ENCODE measurements around the gene MICAL3.
"Not testable (repeated sequence)": the region's sequence is repeated elsewhere in the genome, so short reads cannot be mapped to it uniquely, and the experiment has no call there.

MICAL3 gene

GRCh38 chr22:17878941-17879340, 145.4 kb downstream of the MICAL3 start:
- DNase-seq, result no peak

- DNase-seq, result no peak
Measured at GRCh38 chr22:17878186-17878694, 146.1 kb downstream of the MICAL3 start.

GRCh38 chr22:17876878-17877855, 147.2 kb downstream of the MICAL3 start:
- DNase-seq, result not testable (repeated sequence)

GRCh38 chr22:17876306-17876831, 148.0 kb downstream of the MICAL3 start:
- no peak for DNase-seq

GRCh38 chr22:17875631-17876030, 148.7 kb downstream of the MICAL3 start:
- DNase-seq, result no peak

GRCh38 chr22:17875156-17875555, 149.2 kb downstream of the MICAL3 start:
- DNase-seq, result no peak

- DNase-seq, result no peak
Measured at GRCh38 chr22:17874231-17874905, 150.0 kb downstream of the MICAL3 start.

- DNase-seq, result no peak
Measured at GRCh38 chr22:17873804-17874203, 150.6 kb downstream of the MICAL3 start.

GRCh38 chr22:17873116-17873515, 151.2 kb downstream of the MICAL3 start:
- DNase-seq, result no peak

GRCh38 chr22:17872471-17872870, 151.9 kb downstream of the MICAL3 start:
- no peak for DNase-seq

- no peak for DNase-seq
Measured at GRCh38 chr22:17871726-17872458, 152.5 kb downstream of the MICAL3 start.

GRCh38 chr22:17870407-17870806, 154.0 kb downstream of the MICAL3 start:
- DNase-seq, result no peak

- no peak for DNase-seq
Measured at GRCh38 chr22:17869285-17870096, 154.9 kb downstream of the MICAL3 start.

GRCh38 chr22:17868771-17869170, 155.6 kb downstream of the MICAL3 start:
- DNase-seq, result no peak

- no peak for DNase-seq
Measured at GRCh38 chr22:17867160-17867785, 157.1 kb downstream of the MICAL3 start.

GRCh38 chr22:17866621-17867020, 157.7 kb downstream of the MICAL3 start:
- DNase-seq, result no peak

- no peak for DNase-seq
Measured at GRCh38 chr22:17866127-17866526, 158.2 kb downstream of the MICAL3 start.

- DNase-seq, result no peak
Measured at GRCh38 chr22:17865183-17866055, 158.9 kb downstream of the MICAL3 start.

GRCh38 chr22:17864398-17865182, 159.8 kb downstream of the MICAL3 start:
- no peak for DNase-seq

Measured in NK-92 treated with Interleukin-12 subunit alpha and Interleukin-12 subunit beta, amount 100 ng/mL, for 24 hours (cell line).